GM18873 (cell line): ENCODE results near the gene RGMA.

Experiments used
- ATAC-seq: cut with Tn5 transposase; IDR thresholded peaks from one replicate; pipeline ENCODE4 v1.9.1; 2021; ENCODE audit warnings: mild to moderate bottlenecking, moderate library complexity, moderate number of reproducible peaks; ENCODE audit not compliant: unreplicated experiment, low FRiP score

The RGMA gene

DNA sequence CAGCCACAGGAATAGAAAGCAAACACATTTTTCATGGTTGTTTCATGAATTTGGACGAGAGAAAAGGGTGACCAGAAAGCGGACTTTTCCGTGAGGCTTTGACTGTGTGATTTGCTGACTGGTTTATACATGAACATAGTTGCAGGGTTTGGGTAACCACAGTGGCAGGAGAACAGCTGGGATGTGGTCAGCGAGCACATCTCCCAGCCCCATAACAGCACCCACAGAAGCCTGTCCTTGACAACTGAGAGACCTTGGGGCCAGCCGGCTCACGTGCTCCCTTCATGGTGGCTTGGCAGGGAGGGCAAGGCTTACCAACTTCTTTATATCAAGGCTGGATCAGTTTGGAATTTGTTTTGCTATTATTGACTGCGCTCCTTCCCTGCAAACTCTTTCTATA lies 13.2 kb upstream of the RGMA start:
- no peak for ATAC-seq

- ATAC-seq = no peak
Measured at GRCh38 chr15:93093765-93094164, 4.8 kb upstream of the RGMA start.

DNA sequence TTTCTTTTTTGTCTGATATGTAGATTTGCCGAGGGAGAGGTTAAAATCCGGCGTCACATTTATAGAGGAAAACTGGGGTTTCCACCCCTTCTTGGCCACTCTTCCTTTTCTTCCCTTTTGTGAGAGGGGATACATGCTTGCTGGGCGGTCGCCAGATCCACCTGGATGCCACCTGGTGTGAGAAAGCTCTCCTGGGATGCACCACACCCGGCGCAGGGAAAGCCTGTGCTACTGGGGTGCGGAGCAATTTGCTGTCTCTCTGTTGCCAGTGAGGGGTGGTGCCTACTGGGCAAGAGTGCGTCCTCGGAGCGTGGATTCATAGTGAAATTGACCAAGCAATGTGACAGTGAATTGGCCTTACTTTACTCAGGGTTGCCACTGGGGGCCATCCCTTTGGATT lies 2.5 kb upstream of the RGMA start:
- no peak for ATAC-seq

- ATAC-seq = no peak
Measured at GRCh38 chr15:93089727-93090305, 805 bp upstream of the RGMA start.

GRCh38 chr15:93088200-93088980 lies 621 bp downstream of the RGMA start:
- no peak for ATAC-seq

- no peak for ATAC-seq
Measured at GRCh38 chr15:93087825-93088199, 1.2 kb downstream of the RGMA start.

GRCh38 chr15:93086791-93087190 lies 2.2 kb downstream of the RGMA start:
- ATAC-seq = no peak

DNA sequence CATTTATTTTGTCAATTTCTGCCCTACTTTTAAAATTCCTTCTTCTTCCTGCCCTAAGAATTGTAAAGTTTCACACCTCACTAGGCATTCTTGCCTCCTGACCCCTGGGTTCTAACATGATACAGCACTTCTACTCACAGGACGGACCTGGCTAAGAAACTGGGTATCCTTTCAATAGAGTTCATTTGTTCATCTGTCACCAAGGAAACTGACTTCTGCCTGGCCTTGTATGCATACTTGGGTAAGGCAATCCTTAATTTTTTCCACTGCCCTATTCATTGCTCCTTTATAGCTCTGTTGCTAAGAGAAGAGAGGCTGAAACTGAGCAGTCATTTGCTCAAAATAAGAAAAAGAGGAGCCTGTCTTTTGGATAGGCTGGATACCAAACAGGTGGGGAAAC lies 3.3 kb downstream of the RGMA start:
- ATAC-seq = no peak

DNA sequence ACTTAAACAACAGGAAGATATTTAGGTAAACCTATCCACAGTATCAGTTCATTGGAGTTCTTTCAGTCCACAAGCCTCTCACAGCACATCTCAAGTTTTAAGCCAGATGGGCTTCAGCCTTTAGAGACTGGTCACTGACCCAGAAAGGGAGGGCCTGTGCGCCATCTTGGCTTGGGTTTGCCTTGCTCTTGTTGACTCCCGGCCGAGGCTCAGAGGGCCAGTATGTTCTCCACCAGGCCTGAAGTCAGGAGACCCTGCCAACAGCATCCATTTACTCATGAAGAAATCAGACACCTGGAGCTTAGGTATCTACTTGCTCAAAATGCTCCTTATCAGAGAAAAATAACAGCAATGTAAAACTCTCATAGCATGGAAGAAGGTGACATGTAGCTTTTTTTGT lies 6.2 kb downstream of the RGMA start:
- no peak for ATAC-seq

DNA sequence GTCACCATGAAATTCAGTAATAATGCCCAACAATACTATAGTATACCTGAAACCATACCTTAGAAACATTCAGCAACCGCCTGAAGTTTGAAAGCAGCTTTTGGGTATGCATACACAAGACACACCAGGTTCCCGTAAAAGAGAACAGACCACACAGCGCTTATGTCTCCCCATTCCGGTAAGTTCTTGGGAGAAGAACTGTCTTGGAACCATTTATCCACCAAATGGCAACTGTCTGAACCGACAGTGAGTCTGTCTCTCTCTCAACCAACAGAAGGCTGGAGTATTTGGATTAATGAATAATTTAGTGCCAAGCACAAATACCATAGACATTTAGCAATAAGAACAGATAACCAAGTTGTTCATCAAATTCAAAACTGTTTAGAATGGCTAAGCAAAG lies 7.6 kb downstream of the RGMA start:
- no peak for ATAC-seq

- ATAC-seq = no peak
Measured at GRCh38 chr15:93080451-93080850, 8.6 kb downstream of the RGMA start.

DNA sequence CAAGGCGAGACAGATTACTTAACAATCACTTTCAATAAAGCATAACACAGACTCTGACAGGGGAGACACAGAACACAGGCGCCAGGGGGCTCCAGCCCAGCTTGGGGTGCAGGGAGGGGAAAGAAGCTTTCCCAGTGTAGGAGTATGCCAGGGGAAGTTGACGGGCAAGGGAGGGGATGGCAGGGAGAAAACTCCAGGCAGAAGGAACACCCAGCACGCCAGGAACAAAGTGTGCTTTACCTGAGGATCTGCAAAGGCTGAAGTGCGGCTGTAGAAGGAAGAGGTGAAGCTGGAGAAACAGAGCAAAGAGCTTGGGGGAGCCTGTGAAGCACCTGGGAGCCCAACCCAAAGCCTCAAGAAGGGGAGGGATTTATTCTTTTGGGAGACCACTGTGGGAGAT lies 12.1 kb downstream of the RGMA start:
- ATAC-seq = no peak

- no peak for ATAC-seq
Measured at GRCh38 chr15:93076217-93076616, 12.8 kb downstream of the RGMA start.

DNA sequence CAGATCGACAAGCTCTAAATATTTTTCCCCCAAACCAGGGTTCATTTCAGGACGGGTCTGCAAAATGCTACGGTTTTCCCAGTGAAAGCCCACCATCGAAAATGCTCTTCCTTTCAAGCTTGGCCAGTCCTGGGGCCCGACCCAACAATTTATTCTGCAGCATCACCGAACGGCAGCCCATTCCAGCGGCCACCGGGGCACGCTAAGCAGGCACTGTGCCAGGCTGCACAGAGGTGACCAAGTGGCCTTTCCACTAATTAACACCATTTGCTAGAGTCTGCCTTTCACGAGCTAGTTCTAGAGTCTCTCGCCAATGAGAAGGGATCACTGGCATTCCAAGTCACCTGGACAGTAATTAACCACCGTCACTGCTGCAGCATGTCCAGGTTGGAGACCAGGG lies 14.4 kb downstream of the RGMA start:
- ATAC-seq = no peak

DNA sequence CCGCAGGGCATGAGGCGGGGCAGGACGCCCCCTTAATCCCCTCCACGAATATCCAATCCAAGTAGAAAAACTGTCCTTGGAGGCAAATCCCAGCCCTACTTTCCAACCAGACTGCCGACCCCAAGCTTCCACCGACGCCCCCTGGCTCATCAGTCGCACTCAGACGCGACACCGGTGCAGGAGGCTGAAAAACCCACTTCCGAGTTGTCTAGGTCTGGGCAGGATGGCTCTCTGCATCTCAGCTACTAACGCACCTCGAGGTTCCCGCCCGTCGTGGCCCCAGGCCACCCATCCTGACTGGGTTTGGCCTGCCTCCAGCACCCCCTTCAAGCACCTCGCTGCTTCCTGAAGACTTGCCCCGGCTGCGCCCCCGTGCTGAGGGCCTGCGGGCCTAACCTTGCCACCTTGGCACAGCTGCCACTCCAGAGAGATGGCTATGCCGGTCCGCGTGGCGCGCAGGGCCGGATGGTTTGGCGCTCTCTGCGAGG lies 15.5 kb downstream of the RGMA start:
- ATAC-seq = no peak

- no peak for ATAC-seq
Measured at GRCh38 chr15:93072411-93073394, 16.3 kb downstream of the RGMA start.

GRCh38 chr15:93072011-93072410 lies 17.0 kb downstream of the RGMA start:
- no peak for ATAC-seq

DNA sequence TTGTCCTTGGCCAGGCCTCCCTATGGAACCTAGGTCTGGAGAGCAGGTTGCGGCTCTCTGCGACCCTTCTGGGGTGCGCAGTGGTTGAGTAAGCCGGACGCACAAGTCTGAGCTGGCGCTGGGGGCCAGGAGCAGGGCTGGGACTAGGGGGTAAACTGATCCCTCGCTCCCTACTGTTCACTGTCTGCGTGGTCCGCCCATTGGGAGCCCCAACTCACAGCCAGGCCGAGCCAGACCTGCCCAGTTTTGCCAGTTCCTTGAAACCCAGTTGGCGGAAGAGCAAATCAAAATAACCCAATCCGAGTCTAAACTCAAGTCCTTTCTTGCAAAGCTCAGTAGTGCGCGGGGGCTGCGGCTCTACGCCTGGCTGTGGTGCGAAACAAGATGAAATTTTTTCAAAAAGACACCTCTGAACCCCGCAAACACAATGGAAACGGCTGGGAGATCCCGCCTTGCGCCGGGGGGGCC lies 17.5 kb downstream of the RGMA start:
- ATAC-seq = no peak

- no peak for ATAC-seq
Measured at GRCh38 chr15:93070551-93071296, 18.3 kb downstream of the RGMA start.

GRCh38 chr15:93070132-93070531 lies 18.9 kb downstream of the RGMA start:
- no peak for ATAC-seq
